Neural crest cell (in vitro differentiated cells): ENCODE data around the gene RALGDS. TPM values are rescaled to one million over a fixed set of nuclear protein-coding genes. Genes with fewer than 3 reads are reported as not detected.
A peak's percentile ranks its signal among the peaks of the same experiment; 100 is the strongest.
"Not testable (repeated sequence)": the region's sequence is repeated elsewhere in the genome, so short reads cannot be mapped to it uniquely, and the experiment has no call there.

Experiments used
- DNase-seq: peaks from one replicate; pipeline ENCODE4 v3.0.0; 2021; ENCODE audit warnings: low read depth, mixed read lengths, low spot score
- H3K27ac Mint-ChIP-seq: one replicate; pipeline ENCODE4 v1.8.0; 2021; ENCODE audit warnings: mild to moderate bottlenecking, mixed read lengths; ENCODE audit not compliant: unreplicated experiment
- H3K27me3 Mint-ChIP-seq: 2 replicates; pipeline ENCODE4 v1.8.0; 2021; ENCODE audit warnings: low read depth, mild to moderate bottlenecking, mixed read lengths
- H3K36me3 Mint-ChIP-seq: 2 replicates; pipeline ENCODE4 v1.8.0; 2021; ENCODE audit warnings: low read depth, mild to moderate bottlenecking, mixed read lengths
- H3K4me1 Mint-ChIP-seq: 2 replicates; pipeline ENCODE4 v1.8.0; 2021; ENCODE audit warnings: mixed read lengths
- H3K4me3 Mint-ChIP-seq: one replicate; pipeline ENCODE4 v1.8.0; 2021; ENCODE audit warnings: mild to moderate bottlenecking, mixed read lengths
- H3K9me3 Mint-ChIP-seq: 2 replicates; pipeline ENCODE4 v1.8.0; 2021; ENCODE audit warnings: mixed read lengths
- CTCF ChIP-seq: fragments of 200-600 bp; sonication (generic); conservative IDR thresholded peaks from 2 replicates; pipeline ENCODE4 v1.5.0; 2021; ENCODE audit warnings: antibody characterized with exemption, mild to moderate bottlenecking
- total RNA-seq: library from RNA; stranded (reverse); gene quantifications from 2 replicates; pipeline ENCODE4 v1.2.1, GENCODE V29; 2021

RALGDS gene
- total RNA-seq, 1 donor from 2014 or later: 73.8 TPM

- H3K4me1 Mint-ChIP-seq: no peaks in the 10 kb centered on the region
- peak overlapping the region; percentile 50 for H3K27ac Mint-ChIP-seq
- no peak for DNase-seq
- peaks cover 48% of the 10 kb centered on the region for H3K36me3 Mint-ChIP-seq
- no peaks in the 10 kb centered on the region for H3K27me3 Mint-ChIP-seq
- H3K4me3 Mint-ChIP-seq: no peak overlapping the region
- TF ChIP-seq CTCF: no peak
- H3K9me3 Mint-ChIP-seq: peaks cover 8% of the 10 kb centered on the region
Measured at GRCh38 chr9:133099726-133100505, 21.1 kb downstream of the RALGDS start.

- Mint-ChIP-seq H3K27ac (no peak overlapping the region), H3K4me1 (no peaks in the 10 kb centered on the region), H3K27me3 (no peaks in the 10 kb centered on the region), H3K9me3 (peaks cover 8% of the 10 kb centered on the region), H3K4me3 (no peak overlapping the region), H3K36me3 (peaks cover 49% of the 10 kb centered on the region)
- TF ChIP-seq CTCF: no peak
- DNase-seq: no peak
Measured at GRCh38 chr9:133098871-133099270, 22.2 kb downstream of the RALGDS start.

GRCh38 chr9:133098104-133098754 is 22.8 kb downstream of the RALGDS start:
- DNase-seq: no peak
- H3K27me3 Mint-ChIP-seq: no peaks in the 10 kb centered on the region
- no peak overlapping the region for H3K27ac Mint-ChIP-seq
- H3K9me3 Mint-ChIP-seq: peaks cover 8% of the 10 kb centered on the region
- no peaks in the 10 kb centered on the region for H3K4me1 Mint-ChIP-seq
- no peak for TF ChIP-seq CTCF
- peaks cover 49% of the 10 kb centered on the region for H3K36me3 Mint-ChIP-seq
- H3K4me3 Mint-ChIP-seq: no peak overlapping the region

- Mint-ChIP-seq H3K27me3 (no peaks in the 10 kb centered on the region), H3K27ac (no peak overlapping the region), H3K36me3 (peaks cover 42% of the 10 kb centered on the region), H3K4me1 (no peaks in the 10 kb centered on the region), H3K9me3 (peaks cover 8% of the 10 kb centered on the region), H3K4me3 (no peak overlapping the region)
- peak; percentile 39 for TF ChIP-seq CTCF
- no peak for DNase-seq
Measured at GRCh38 chr9:133094842-133095393, 26.1 kb downstream of the RALGDS start.

- not testable (repeated sequence) for H3K4me3 Mint-ChIP-seq, DNase-seq, H3K4me1 Mint-ChIP-seq, H3K9me3 Mint-ChIP-seq, H3K27me3 Mint-ChIP-seq, H3K27ac Mint-ChIP-seq
- peaks cover 41% of the 10 kb centered on the region for H3K36me3 Mint-ChIP-seq
Measured at GRCh38 chr9:133094351-133094750, 26.7 kb downstream of the RALGDS start.
